GM12873 (cell line): ENCODE measurements around the gene PF4V1.

Source experiments
- CTCF ChIP-seq: IDR thresholded peaks from 2 replicates; pipeline ENCODE4 v1.5.1; 2012; ENCODE audit warnings: low read depth, mild to moderate bottlenecking, moderate library complexity, low read length, control low read depth; ENCODE audit not compliant: insufficient read depth; ENCODE audit errors: missing control alignments

The PF4V1 gene

GRCh38 chr4:73891739-73892405, 38.8 kb downstream of the PF4V1 start:
- no peak for TF ChIP-seq CTCF

- TF ChIP-seq CTCF, result no peak
These were observed 39.9 kb downstream of the PF4V1 start for GRCh38 chr4:73892966-73893365.

GRCh38 chr4:73894001-73894400, 40.9 kb downstream of the PF4V1 start:
- no peak for TF ChIP-seq CTCF

- TF ChIP-seq CTCF, result no peak
These were observed 42.4 kb downstream of the PF4V1 start for GRCh38 chr4:73895201-73896175.

GRCh38 chr4:73896416-73896815, 43.3 kb downstream of the PF4V1 start:
- no peak for TF ChIP-seq CTCF

GRCh38 chr4:73897380-73898136, 44.5 kb downstream of the PF4V1 start:
- TF ChIP-seq CTCF, result no peak

GRCh38 chr4:73901031-73901430, 47.9 kb downstream of the PF4V1 start:
- TF ChIP-seq CTCF, result no peak
